ENCODE data around the gene NF1.

Gene NF1

DNA sequence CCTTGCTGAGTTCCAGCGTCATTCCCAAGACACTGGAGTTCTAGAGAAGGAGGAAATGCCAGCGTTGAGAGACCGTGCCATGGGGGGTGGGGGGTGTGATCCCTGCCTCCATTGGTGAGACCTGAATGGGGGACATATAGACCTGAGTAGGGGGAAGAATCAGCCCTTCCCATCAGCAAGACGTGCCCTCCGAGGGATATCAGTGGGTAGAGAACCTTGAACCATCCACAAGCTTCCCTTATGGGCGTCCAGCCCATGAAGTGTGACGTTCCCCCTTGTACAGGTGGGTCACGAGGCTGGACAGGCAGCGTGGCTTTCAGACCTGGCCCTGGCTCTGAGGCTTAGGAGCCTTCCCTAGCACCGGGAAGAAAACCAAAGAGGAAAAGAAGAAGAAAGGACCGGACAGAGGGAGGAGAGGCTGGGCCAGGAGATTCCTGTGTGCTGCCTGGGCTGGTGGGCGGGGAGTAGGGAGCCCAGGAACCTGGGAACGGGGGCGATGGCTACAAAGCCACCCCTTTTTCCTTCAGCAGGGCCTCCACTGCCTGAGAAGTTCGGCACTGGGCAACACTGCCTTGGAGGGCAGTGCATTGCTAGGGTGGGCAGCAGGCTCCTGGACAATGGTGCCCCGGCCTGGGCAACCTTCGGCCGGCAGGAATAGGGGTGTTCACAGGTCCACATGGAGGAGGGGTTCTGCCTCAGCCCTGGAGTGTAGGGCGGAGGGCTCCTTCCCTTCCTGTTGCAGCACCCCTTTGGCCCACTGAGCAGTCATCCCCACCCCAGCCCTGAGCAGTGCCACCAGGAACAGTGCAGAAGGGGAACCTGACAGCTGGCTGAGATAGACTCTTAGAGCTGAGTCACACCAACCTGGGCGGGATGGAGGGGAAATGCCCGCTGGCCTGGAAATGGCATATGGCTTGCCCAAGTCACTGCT is 303.9 kb downstream of the NF1 start:
- no peak for DNase-seq (ENCODE audit: extremely low read depth, low read depth)
- TF ChIP-seq, protein P1, sequence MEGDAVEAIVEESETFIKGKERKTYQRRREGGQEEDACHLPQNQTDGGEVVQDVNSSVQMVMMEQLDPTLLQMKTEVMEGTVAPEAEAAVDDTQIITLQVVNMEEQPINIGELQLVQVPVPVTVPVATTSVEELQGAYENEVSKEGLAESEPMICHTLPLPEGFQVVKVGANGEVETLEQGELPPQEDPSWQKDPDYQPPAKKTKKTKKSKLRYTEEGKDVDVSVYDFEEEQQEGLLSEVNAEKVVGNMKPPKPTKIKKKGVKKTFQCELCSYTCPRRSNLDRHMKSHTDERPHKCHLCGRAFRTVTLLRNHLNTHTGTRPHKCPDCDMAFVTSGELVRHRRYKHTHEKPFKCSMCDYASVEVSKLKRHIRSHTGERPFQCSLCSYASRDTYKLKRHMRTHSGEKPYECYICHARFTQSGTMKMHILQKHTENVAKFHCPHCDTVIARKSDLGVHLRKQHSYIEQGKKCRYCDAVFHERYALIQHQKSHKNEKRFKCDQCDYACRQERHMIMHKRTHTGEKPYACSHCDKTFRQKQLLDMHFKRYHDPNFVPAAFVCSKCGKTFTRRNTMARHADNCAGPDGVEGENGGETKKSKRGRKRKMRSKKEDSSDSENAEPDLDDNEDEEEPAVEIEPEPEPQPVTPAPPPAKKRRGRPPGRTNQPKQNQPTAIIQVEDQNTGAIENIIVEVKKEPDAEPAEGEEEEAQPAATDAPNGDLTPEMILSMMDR (IDR thresholded peaks at IDR 0.05; ENCODE audit: low read depth, low read length), result no peak

DNA sequence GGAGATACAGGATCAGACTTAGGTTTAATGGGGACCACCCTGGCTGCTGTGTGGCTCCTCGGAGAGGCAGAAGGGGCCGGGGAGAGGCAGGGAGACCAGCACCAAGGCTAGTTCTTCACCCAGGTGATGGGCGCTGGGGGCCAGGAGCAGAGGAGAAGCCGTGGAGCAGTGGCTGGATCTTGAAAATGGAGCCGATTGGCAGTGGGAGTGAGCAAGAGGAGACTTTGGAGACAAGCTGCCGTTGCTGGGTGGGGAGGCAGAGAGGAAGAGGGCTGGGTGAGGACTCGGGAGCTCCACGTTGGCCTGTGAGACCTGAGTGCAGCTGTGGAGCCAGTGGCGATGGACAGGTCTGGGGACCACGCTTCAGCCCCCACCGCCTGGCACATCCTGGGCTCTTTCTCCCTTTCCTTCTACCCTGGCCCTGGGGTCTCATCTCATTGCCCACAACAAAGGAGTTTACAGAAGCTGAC is 305.7 kb downstream of the NF1 start:
- no peak for DNase-seq (ENCODE audit: extremely low read depth, low read depth)
- TF ChIP-seq, protein P1 (IDR thresholded peaks at IDR 0.05; ENCODE audit: low read depth, low read length), result no peak

DNA sequence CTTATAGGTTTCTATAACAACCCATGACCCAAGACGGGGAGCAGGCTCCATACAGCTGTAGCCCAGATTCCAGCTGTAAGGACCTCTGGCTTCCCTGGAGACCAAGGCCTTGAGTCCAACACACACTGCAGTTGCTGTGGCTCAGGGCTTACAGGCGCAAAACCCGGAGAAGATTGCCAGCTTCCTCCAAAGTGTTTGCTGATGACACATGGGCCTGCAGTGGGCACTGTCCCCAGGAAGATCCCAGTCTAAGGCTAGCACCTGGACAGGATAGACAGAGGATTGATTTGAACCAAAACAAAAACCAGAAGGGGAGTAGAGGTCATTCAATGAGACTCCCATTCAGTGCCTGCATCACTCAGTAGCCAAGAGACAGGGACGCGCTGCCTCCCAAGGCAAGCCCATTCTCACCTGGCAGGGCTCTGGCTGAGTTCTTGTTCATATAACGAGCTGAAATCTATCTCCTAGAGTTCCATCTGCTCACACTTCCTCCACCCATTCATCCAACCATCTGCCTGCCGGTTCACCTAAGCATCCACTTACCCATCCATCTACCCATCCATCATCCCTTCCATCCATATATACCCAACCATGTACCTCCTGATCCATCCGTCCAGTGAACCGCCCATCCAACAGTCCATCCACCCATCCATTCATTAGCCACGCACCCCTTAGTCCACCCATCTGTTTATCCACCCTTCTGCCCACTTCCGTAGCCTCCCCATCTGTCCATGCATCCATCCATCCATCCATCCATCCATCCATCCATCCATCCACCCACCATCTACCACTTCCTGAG is 306.9 kb downstream of the NF1 start:
- TF ChIP-seq, protein P1 (IDR thresholded peaks at IDR 0.05; ENCODE audit: low read depth, low read length), result no peak
- DNase-seq (ENCODE audit: extremely low read depth, low read depth), result no peak

DNA sequence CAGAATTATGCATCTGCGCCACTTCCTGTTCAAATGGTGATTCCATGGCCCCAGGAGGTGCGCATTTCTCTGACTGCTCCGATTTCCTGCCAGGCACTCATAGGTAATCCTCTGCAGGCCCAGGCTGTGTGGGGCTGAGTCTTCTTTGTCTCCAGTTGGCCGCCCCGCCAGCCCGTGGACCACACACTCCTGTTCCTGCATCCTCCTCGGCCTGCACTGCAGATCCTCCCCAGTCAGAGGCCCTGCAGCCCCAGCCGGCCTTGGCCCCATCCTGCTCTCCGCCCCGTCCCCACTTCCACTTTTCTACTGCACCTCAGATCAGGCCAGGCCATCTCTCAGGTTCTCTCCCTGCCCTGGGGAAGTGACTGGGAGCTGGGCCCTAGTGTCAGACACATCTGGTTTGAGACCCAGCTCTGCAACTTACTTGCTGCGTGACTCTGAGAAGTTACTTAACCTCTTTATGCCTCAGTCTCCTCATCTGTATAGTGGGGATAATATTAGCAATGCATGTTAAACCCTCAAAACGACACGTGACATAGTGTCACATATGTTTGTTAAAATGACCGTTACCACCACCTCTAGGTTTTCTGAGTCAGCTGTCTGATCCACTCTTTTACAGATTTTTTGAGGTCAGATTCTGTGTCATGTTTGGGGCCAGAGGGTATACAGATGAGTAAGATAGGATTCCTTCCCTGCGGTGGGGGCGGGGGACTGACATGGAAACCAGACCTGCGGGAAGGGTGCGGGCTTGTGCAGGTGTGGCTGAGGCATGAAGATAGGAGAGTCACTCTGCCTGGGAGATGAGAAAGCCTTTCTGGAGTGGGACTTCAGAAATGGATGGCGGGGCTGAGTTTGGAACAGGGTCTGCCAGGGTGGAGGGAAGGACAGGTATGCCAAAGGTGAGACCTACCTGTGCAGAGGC is 309.5 kb downstream of the NF1 start:
- DNase-seq (ENCODE audit: extremely low read depth, low read depth), result no peak
- TF ChIP-seq, protein P1 (IDR thresholded peaks at IDR 0.05; ENCODE audit: low read depth, low read length), result no peak

DNA sequence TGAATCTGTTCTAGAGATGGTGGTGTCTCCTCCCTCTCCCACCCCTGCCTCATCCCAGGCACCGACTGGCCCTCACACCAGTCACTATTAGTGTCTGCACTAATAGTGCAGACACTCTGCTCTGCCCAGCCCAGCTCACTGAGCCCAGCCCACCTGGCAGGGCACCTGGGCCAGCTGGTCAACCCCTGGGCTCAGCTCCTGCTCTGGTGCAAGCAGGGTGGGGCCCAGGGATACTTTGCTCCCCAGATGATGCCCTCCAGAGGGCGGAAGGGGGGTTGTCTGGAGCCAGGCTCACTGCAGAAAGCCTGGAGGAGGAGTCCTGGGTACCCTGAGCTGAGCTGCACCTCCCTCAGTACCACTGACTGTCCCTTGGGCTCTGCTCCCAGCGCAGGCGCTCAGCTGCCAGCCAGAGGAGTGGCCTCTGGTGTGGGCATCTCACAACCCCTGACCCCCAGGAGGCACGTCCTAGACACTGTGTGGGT is 311.2 kb downstream of the NF1 start:
- DNase-seq (ENCODE audit: extremely low read depth, low read depth), result no peak
- TF ChIP-seq, protein P1 (IDR thresholded peaks at IDR 0.05; ENCODE audit: low read depth, low read length), result no peak

DNA sequence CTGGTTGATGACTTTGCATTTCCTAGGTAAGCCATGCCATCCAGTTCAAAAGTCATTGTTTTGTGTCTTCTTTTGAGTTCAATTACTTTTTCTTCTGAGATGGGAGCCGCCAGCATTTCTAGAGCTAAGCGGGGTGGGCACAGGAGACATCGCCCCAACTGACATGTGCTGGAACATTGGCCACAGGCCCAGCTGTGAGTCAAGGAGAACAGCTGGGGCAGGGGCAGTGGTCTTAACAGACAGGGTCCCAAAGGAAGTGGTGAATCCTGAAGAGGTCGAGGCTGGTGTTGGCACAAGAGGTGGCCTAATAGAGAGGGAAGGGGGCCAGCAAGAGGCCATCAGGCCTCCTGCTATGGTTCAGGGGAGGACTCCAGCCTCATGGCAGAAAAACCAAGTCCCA is 313.8 kb downstream of the NF1 start:
- TF ChIP-seq, protein P1 (IDR thresholded peaks at IDR 0.05; ENCODE audit: low read depth, low read length), result no peak
- no peak for DNase-seq (ENCODE audit: extremely low read depth, low read depth)

All from AG09319 (cell line).